BJ (cell line): Measurements from ENCODE around the gene SH3RF3. TPM values are rescaled to one million over a fixed set of nuclear protein-coding genes. Genes with fewer than 3 reads are reported as not detected.

Experiments used
- CTCF ChIA-PET: fragments of 350-600 bp; formaldehyde crosslinking; extraction: SDS; loops from one replicate; lab custom pipeline; 2021; ENCODE audit warnings: antibody characterized with exemption, inconsistent platforms; lab: Yijun Ruan, JAX
- POLR2A ChIA-PET: fragments of 300-600 bp; sonication (Branson Sonifier 250); formaldehyde crosslinking; extraction: SDS; loops from one replicate; lab custom pipeline; 2021; ENCODE audit warnings: antibody characterized with exemption; lab: Charles Lee
- DNase-seq: peaks from one replicate; pipeline ENCODE4 v3.0.0-alpha.2; 2011; ENCODE audit warnings: low read depth
- H3K27me3 ChIP-seq: 2 replicates; pipeline ENCODE4 v1.6.0; 2011; ENCODE audit warnings: low read length; ENCODE audit not compliant: control insufficient read depth, insufficient read depth
- H3K36me3 ChIP-seq: 2 replicates; pipeline ENCODE4 v1.5.1; 2011; ENCODE audit warnings: low read length; ENCODE audit not compliant: control insufficient read depth, insufficient read depth
- H3K4me3 ChIP-seq: 2 replicates; pipeline ENCODE4 v1.5.1; 2011; ENCODE audit warnings: low read depth, mild to moderate bottlenecking, control low read depth, low read length
- polyA plus RNA-seq: library from polyadenylated mRNA; depleted of rRNA; stranded (reverse); fragments of >200 nt; gene quantifications from 2 replicates; pipeline ENCODE4 v1.2.3, GENCODE V29; 2011
- TF ChIP-seq, protein P1 (sequence below): IDR thresholded peaks from 2 replicates; pipeline ENCODE4 v1.5.1; 2011; ENCODE audit warnings: low read depth, mild to moderate bottlenecking, control low read depth, inconsistent platforms, low read length, moderate library complexity; ENCODE audit not compliant: insufficient read depth

SH3RF3 gene
- polyA plus RNA-seq, 1 experiment, result 3.6 TPM

DNA sequence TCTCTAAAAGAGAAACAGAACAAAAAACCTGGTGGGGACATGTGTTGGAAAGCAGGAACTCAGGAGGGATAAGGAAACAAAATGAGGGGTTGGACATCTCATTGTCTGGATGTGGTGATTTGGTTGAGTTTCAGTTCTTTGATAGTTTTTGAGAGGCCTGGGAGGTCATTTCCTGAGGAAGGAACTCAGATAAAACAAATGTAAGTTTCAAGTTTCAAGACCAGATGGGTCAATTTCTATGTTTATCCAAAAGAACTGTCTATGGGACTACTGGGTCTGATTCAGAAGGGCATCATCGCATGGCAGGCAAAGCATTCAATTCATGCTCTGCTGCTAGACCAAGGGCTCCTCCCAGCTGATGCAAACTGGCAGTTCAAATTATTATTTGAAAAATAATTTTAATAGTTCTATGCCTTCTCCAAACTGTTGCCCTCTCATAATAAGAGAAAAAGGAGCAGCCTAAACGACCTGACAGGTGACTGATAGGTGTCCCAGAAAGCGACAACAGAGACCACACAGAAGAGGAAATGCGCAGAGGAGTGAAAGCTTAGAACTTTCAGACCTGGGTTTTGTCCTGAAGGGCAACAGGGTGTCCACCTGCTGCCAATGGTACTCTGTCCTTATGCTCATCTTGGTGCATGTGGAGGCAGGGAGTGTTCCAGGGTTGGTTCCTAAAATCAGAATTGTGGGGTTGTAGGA is 39.3 kb upstream of the SH3RF3 start:
- TF ChIP-seq, protein P1, sequence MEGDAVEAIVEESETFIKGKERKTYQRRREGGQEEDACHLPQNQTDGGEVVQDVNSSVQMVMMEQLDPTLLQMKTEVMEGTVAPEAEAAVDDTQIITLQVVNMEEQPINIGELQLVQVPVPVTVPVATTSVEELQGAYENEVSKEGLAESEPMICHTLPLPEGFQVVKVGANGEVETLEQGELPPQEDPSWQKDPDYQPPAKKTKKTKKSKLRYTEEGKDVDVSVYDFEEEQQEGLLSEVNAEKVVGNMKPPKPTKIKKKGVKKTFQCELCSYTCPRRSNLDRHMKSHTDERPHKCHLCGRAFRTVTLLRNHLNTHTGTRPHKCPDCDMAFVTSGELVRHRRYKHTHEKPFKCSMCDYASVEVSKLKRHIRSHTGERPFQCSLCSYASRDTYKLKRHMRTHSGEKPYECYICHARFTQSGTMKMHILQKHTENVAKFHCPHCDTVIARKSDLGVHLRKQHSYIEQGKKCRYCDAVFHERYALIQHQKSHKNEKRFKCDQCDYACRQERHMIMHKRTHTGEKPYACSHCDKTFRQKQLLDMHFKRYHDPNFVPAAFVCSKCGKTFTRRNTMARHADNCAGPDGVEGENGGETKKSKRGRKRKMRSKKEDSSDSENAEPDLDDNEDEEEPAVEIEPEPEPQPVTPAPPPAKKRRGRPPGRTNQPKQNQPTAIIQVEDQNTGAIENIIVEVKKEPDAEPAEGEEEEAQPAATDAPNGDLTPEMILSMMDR, result no peak
- H3K4me3 ChIP-seq, result no peak overlapping the region
- H3K36me3 ChIP-seq, result no peaks in the 10 kb centered on the region
- ChIA-PET POLR2A (no interaction called here), CTCF (no interaction called here)
- DNase-seq, result no peak
- no peaks in the 10 kb centered on the region; the same call in 1 of the 2 replicates for H3K27me3 ChIP-seq

DNA sequence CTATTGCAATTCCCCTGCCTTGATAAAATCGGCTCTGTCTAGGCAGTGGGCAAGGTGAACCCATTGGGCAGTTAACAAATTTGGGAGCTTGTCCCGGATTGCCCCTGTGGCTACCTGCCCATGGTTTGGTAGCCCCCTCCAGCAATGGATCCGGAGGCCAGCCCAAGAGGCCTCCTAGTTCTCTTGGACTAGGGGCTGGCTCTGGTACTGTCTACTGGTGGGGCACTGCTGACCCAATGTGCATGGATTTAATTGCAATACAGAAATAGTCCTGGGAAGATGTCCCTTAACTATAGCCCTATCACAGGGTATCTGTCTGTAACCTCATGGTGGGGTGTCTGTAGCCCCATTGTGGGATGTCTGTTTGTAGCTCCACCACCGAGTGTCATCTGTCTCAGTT is 37.5 kb upstream of the SH3RF3 start:
- Histone ChIP-seq H3K4me3 (no peak overlapping the region), H3K36me3 (no peaks in the 10 kb centered on the region), H3K27me3 (no peaks in the 10 kb centered on the region; the same call in 1 of the 2 replicates)
- TF ChIP-seq, protein P1, result no peak
- DNase-seq, result no peak
- CTCF ChIA-PET, result no interaction called here
- POLR2A ChIA-PET, result no interaction called here

- Histone ChIP-seq H3K4me3 (no peak overlapping the region), H3K36me3 (no peaks in the 10 kb centered on the region), H3K27me3 (peaks cover 2% of the 10 kb centered on the region; the same call in 1 of the 2 replicates)
- TF ChIP-seq, protein P1, result no peak
- no peak for DNase-seq
- ChIA-PET CTCF (no interaction called here), POLR2A (no interaction called here)
Observed at GRCh38 chr2:109094144-109094543, 34.9 kb upstream of the SH3RF3 start.

DNA sequence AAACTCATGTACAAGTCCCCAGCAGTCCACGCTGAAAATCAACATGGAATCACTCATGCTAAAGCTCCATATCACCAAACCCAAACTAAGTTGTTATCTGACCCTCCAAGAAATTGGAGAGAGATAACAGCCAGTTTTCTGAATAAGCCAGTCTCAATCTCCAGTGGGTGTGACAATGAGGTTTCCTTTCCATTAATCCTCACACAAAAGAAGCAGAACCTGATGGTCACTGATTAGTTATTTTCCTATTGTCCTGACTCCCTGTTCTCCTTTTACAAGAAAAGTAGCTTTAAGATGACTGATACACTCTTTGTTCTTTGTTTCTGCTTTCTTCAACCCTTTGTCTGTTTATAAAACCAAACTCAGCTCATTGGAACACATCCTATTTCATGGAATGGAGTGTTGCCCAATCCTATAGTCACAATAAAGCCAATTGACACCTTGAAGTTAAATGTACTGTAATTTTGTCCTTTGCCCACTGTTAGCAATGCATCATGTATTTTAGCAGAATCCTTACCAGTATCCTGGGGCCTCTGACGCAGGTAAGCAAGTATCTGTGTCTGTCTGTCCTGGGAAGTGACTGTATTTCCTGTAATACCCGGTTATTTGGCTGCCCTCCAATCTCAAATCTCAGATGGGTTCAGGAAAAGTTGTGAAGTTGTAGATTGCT is 30.6 kb upstream of the SH3RF3 start:
- TF ChIP-seq, protein P1, result no peak
- peaks cover 5% of the 10 kb centered on the region for H3K27me3 ChIP-seq
- DNase-seq, result no peak
- ChIA-PET POLR2A (no interaction called here), CTCF (interaction anchor here (0.8 kb wide), 1 partner anchor 11 kb away, joined by 3 read pairs; no protein-coding TSS in a partner anchor)
- H3K36me3 ChIP-seq, result no peaks in the 10 kb centered on the region
- no peak overlapping the region for H3K4me3 ChIP-seq

- ChIA-PET CTCF (interaction anchor here (0.8 kb wide), 1 partner anchor 11 kb away, joined by 3 read pairs; no protein-coding TSS in a partner anchor), POLR2A (no interaction called here)
- H3K27me3 ChIP-seq, result peaks cover 7% of the 10 kb centered on the region
- H3K36me3 ChIP-seq, result no peaks in the 10 kb centered on the region
- DNase-seq, result no peak
- TF ChIP-seq, protein P1, result no peak
- no peak overlapping the region for H3K4me3 ChIP-seq
Observed at GRCh38 chr2:109098921-109099273, 30.1 kb upstream of the SH3RF3 start.
